Activated CD8-positive, alpha-beta T cell treated with anti-CD3 and anti-CD28 coated beads for 36 hours (primary cell): ENCODE results near the gene CHRDL1. TPM values are rescaled to one million over a fixed set of nuclear protein-coding genes. Genes with fewer than 3 reads are reported as not detected.

Experiments
- ATAC-seq: fragments of 200-7000 bp; cut with Tn5 transposase; one replicate; pipeline ENCODE4 v1.10.0; 2021; ENCODE audit warnings: mild to moderate bottlenecking, moderate library complexity
- CTCF ChIA-PET: fragments of 350-600 bp; sonication (Branson Sonifier 250); formaldehyde crosslinking; loops from one replicate; lab custom pipeline; 2021; ENCODE audit warnings: antibody characterized with exemption; lab: Charles Lee
- POLR2A ChIA-PET: fragments of 350-600 bp; sonication (Branson Sonifier 250); formaldehyde crosslinking; loops from one replicate; lab custom pipeline; 2021; ENCODE audit warnings: antibody characterized with exemption; lab: Charles Lee
- DNase-seq: peaks from one replicate; pipeline ENCODE4 v3.0.0-alpha.2; 2020
- H3K27ac Mint-ChIP-seq: one replicate; pipeline ENCODE4 v1.8.0; 2021; ENCODE audit warnings: mild to moderate bottlenecking, mixed read lengths
- H3K27me3 Mint-ChIP-seq: one replicate; pipeline ENCODE4 v1.8.0; 2021; ENCODE audit warnings: mixed read lengths
- H3K36me3 Mint-ChIP-seq: one replicate; pipeline ENCODE4 v1.8.0; 2021; ENCODE audit warnings: low read depth, mixed read lengths
- H3K4me1 Mint-ChIP-seq: one replicate; pipeline ENCODE4 v1.8.0; 2021; ENCODE audit warnings: low read depth, mixed read lengths
- H3K4me3 Mint-ChIP-seq: one replicate; pipeline ENCODE4 v1.8.0; 2021; ENCODE audit warnings: mild to moderate bottlenecking, moderate library complexity, mixed read lengths
- H3K9me3 Mint-ChIP-seq: one replicate; pipeline ENCODE4 v1.8.0; 2021; ENCODE audit warnings: mixed read lengths
- CTCF ChIP-seq: fragments of 200-600 bp; IDR thresholded peaks from one replicate; pipeline ENCODE4 v1.8.0; 2022; ENCODE audit warnings: antibody characterized with exemption, mild to moderate bottlenecking
- intact Hi-C: fragments of 100-400 bp; cut with micrococcal nuclease; formaldehyde crosslinking; loops from one replicate; pipeline ENCODE4 v1.10.0; 2022
- total RNA-seq, 2 experiments: library from RNA; stranded (reverse); gene quantifications; one replicate each; pipeline ENCODE4 v1.2.3, GENCODE V29; 2021

The CHRDL1 gene
- total RNA-seq, 2 experiments from 2014 or later = not detected

DNA sequence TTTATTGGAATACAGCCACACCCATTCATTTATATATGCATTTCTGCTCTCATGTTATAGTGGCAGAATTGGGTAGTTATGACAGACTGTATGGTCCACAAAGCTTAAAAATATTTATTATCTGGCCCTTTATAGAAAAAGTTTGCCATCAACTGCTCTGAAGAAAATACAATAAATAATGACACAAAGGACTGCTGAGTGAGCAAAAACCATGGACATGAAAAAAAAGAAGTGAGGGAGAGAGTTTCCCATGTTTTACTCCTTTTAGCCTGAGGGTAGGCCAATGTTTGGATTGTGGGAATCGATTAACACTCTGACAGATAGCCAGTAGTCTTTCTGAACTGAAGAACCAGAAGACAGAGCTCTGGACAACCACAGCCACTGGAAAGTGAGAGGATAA is 149.2 kb downstream of the CHRDL1 start:
- Mint-ChIP-seq H3K27me3 (no peaks in the 10 kb centered on the region), H3K4me1 (no peaks in the 10 kb centered on the region), H3K27ac (no peak overlapping the region), H3K36me3 (no peaks in the 10 kb centered on the region), H3K9me3 (no peaks in the 10 kb centered on the region), H3K4me3 (no peak overlapping the region)
- DNase-seq = no peak
- ChIA-PET CTCF (no interaction called here), POLR2A (no interaction called here)
- ATAC-seq = no peak
- intact Hi-C loops = no loop called here
- no peak for TF ChIP-seq CTCF
